ENCODE results near the gene RGR. TPM values are rescaled to one million over a fixed set of nuclear protein-coding genes. Genes with fewer than 3 reads are reported as not detected.

RGR gene
- total and polyA plus RNA-seq, 2 experiments from 2014 or later: not detected

- Histone ChIP-seq H3F3A (replicated peaks; ENCODE audit: low read depth) (no peaks in the 10 kb centered on the region), H3K36me3 (ENCODE audit: insufficient read depth) (no peaks in the 10 kb centered on the region), H3K27me3 (ENCODE audit: insufficient read depth) (no peaks in the 10 kb centered on the region), H2AFZ (no peak overlapping the region), H3K4me2 (no peak overlapping the region), H3K27ac (ENCODE audit: low read depth) (no peak overlapping the region), H3K4me3 (no peak overlapping the region), H4K20me1 (replicated peaks; ENCODE audit: insufficient read depth) (no peaks in the 10 kb centered on the region; the same call in 1 of the 2 replicates), H3K4me1 (ENCODE audit: insufficient read depth) (no peaks in the 10 kb centered on the region), H3K79me2 (replicated peaks; ENCODE audit: insufficient read depth) (no peaks in the 10 kb centered on the region), H3K9me2 (ENCODE audit: insufficient read depth) (no peaks in the 10 kb centered on the region)
- TF ChIP-seq, protein P1, sequence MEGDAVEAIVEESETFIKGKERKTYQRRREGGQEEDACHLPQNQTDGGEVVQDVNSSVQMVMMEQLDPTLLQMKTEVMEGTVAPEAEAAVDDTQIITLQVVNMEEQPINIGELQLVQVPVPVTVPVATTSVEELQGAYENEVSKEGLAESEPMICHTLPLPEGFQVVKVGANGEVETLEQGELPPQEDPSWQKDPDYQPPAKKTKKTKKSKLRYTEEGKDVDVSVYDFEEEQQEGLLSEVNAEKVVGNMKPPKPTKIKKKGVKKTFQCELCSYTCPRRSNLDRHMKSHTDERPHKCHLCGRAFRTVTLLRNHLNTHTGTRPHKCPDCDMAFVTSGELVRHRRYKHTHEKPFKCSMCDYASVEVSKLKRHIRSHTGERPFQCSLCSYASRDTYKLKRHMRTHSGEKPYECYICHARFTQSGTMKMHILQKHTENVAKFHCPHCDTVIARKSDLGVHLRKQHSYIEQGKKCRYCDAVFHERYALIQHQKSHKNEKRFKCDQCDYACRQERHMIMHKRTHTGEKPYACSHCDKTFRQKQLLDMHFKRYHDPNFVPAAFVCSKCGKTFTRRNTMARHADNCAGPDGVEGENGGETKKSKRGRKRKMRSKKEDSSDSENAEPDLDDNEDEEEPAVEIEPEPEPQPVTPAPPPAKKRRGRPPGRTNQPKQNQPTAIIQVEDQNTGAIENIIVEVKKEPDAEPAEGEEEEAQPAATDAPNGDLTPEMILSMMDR (conservative IDR thresholded peaks at IDR 0.05; ENCODE audit: low read depth in 2 of 2): peak; percentile 89 to 93
- TF ChIP-seq EZH2phosphoT487 (IDR thresholded peaks at IDR 0.05; ENCODE audit: unreplicated experiment): no peak
- H3K4me1 Mint-ChIP-seq: no peaks in the 10 kb centered on the region
- ATAC-seq (peak; percentile 76), DNase-seq (ENCODE audit: low spot score) (peak; percentile 84)
- H3K9me3 Mint-ChIP-seq: no peaks in the 10 kb centered on the region
- H3K36me3 Mint-ChIP-seq (ENCODE audit: low read depth): no peaks in the 10 kb centered on the region
- peaks cover 3% of the 10 kb centered on the region for H3K27me3 Mint-ChIP-seq (ENCODE audit: insufficient read depth, low read depth, poor library complexity)
- H3K27ac Mint-ChIP-seq: no peak overlapping the region
- H3K4me3 Mint-ChIP-seq: no peak overlapping the region
Measured at GRCh38 chr10:84205049-84205852, 39.6 kb upstream of the RGR start.

DNA sequence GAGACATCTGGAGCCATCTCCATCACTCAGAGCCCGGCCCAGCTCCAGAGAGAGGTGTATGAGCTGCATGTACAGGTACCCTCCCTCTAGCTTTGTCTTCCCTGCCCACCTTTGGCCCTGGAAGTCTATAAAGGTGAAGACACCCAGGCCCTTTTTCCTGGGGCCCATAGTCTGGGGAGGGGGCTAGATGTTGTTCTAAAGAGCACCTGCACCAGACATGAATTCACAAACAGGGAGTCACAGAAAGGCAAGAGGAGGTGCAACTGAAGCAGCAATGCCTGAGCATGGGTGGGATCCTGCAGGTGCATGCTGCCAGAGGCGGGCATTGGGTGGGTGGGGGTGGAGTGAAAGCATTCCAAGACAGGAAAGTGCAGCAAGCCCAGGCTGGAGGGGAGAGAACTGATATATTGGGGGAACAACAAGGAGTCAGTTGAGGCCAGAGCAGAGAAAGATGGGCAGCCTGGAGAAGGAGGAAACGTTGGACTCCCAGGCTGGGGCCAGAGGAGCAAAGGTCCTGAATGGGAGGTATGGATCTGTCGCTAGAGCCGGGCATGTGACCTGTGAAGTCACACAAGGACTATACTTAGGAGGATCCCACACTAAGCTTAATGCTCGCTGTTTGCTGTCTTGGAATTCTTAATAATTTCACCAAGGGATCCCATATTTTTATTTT, 38.9 kb upstream of the RGR start:
- Mint-ChIP-seq H3K27ac (no peak overlapping the region), H3K4me3 (no peak overlapping the region), H3K4me1 (no peaks in the 10 kb centered on the region), H3K27me3 (ENCODE audit: insufficient read depth, low read depth, poor library complexity) (peaks cover 3% of the 10 kb centered on the region), H3K36me3 (ENCODE audit: low read depth) (no peaks in the 10 kb centered on the region), H3K9me3 (no peaks in the 10 kb centered on the region)
- DNase-seq (ENCODE audit: low spot score): no peak
- H3K36me3 ChIP-seq (ENCODE audit: insufficient read depth): no peaks in the 10 kb centered on the region
- TF ChIP-seq, protein P1 (conservative IDR thresholded peaks at IDR 0.05; ENCODE audit: low read depth in 2 of 2): no peak
- TF ChIP-seq STAT1 (IDR thresholded peaks at IDR 0.05; ENCODE audit: unreplicated experiment): no peak
- no peak for TF ChIP-seq ETS1 (IDR thresholded peaks at IDR 0.05)
- no peak for TF ChIP-seq ZNF331 (CRISPR knock-in tag; IDR thresholded peaks at IDR 0.05; ENCODE audit: low read depth)
- TF ChIP-seq POLR2AphosphoS5 (IDR thresholded peaks at IDR 0.05; ENCODE audit: low read depth): no peak
- TF ChIP-seq EZH2phosphoT487 (IDR thresholded peaks at IDR 0.05; ENCODE audit: unreplicated experiment): no peak
- TF ChIP-seq ZNF462 (CRISPR knock-in tag; IDR thresholded peaks at IDR 0.05): no peak
- no peaks in the 10 kb centered on the region; the same call in 1 of the 2 replicates for H4K20me1 ChIP-seq (replicated peaks; ENCODE audit: insufficient read depth)
- H3K27ac ChIP-seq (ENCODE audit: low read depth): no peak overlapping the region
- H3F3A ChIP-seq (replicated peaks; ENCODE audit: low read depth): no peaks in the 10 kb centered on the region
- H3K4me1 ChIP-seq (ENCODE audit: insufficient read depth): no peaks in the 10 kb centered on the region
- no peaks in the 10 kb centered on the region for H3K27me3 ChIP-seq (ENCODE audit: insufficient read depth)
- H2AFZ ChIP-seq: no peak overlapping the region
- no peak overlapping the region for H3K4me3 ChIP-seq
- no peaks in the 10 kb centered on the region for H3K79me2 ChIP-seq (replicated peaks; ENCODE audit: insufficient read depth)
- ATAC-seq: no peak
- no peaks in the 10 kb centered on the region for H3K9me2 ChIP-seq (ENCODE audit: insufficient read depth)
- H3K4me2 ChIP-seq: no peak overlapping the region
